SK-N-SH (cell line): ENCODE results near the gene HEMGN.

Experiments
- CHD2 ChIP-seq: fragments of 150-350 bp; IDR thresholded peaks from 2 replicates; pipeline ENCODE4 v1.6.1; 2018; ENCODE audit warnings: low read length; ENCODE audit not compliant: partially characterized antibody
- EP300 ChIP-seq, 2 experiments: IDR thresholded peaks; 2 replicates each; pipeline versions ENCODE4 v1.4.0 to v1.6.1; 2012; ENCODE audit warnings: borderline replicate concordance in 1 of 2, low read depth in 1 of 2, low read length in 1 of 2
- NRF1 ChIP-seq: IDR thresholded peaks from 2 replicates; pipeline ENCODE4 v1.6.1; 2012; ENCODE audit warnings: low read depth, mild to moderate bottlenecking, low read length
- RCOR1 ChIP-seq: fragments of 150-350 bp; IDR thresholded peaks from 2 replicates; pipeline ENCODE4 v1.6.1; 2017; ENCODE audit warnings: antibody characterized with exemption, low read length
- RFX5 ChIP-seq: IDR thresholded peaks from 2 replicates; pipeline ENCODE4 v1.6.1; 2012; ENCODE audit warnings: mild to moderate bottlenecking, improper control_type of control experiment, low read length
- TF ChIP-seq, protein P1 (sequence below): fragments of 200-600 bp; sonication (generic); IDR thresholded peaks from 2 replicates; pipeline ENCODE4 v1.6.1; 2017; ENCODE audit warnings: antibody characterized with exemption, mild to moderate bottlenecking, moderate library complexity

DNA sequence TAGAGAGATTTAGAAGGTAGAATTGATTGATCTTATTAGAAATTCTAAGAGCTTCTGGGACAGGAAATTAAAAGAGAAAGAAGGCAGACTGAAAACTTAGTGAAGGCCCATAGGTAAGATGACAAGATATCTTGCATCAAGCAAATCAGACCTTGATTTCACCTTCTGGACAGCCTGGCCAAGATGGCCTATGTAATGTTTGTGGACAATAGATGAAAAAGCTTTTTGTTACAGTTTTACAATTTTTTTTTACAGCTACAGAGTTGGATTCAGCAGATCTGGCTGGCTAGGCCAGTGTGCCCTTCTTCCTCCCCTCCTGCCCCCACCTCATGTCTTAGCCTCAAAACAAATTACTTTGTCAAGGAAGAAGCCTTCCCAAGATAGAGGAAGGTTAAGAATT lies 21.6 kb upstream of the HEMGN start:
- TF ChIP-seq CHD2: no peak
- TF ChIP-seq, protein P1, sequence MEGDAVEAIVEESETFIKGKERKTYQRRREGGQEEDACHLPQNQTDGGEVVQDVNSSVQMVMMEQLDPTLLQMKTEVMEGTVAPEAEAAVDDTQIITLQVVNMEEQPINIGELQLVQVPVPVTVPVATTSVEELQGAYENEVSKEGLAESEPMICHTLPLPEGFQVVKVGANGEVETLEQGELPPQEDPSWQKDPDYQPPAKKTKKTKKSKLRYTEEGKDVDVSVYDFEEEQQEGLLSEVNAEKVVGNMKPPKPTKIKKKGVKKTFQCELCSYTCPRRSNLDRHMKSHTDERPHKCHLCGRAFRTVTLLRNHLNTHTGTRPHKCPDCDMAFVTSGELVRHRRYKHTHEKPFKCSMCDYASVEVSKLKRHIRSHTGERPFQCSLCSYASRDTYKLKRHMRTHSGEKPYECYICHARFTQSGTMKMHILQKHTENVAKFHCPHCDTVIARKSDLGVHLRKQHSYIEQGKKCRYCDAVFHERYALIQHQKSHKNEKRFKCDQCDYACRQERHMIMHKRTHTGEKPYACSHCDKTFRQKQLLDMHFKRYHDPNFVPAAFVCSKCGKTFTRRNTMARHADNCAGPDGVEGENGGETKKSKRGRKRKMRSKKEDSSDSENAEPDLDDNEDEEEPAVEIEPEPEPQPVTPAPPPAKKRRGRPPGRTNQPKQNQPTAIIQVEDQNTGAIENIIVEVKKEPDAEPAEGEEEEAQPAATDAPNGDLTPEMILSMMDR: no peak
- no peak for TF ChIP-seq RFX5
- no peak for TF ChIP-seq EP300 (IDR thresholded peaks at IDR 0.05; ENCODE audit: borderline replicate concordance in 1 of 2, low read depth in 1 of 2, low read length in 1 of 2)
- no peak for TF ChIP-seq RCOR1
- no peak for TF ChIP-seq NRF1
